RPMI7951 (cell line): ENCODE results near the gene STK10. TPM values are rescaled to one million over a fixed set of nuclear protein-coding genes. Genes with fewer than 3 reads are reported as not detected.
"Not testable (repeated sequence)": the region's sequence is repeated elsewhere in the genome, so short reads cannot be mapped to it uniquely, and the experiment has no call there.

Experiments
- DNase-seq: peaks from one replicate; pipeline ENCODE4 v3.0.0-alpha.2; 2012; ENCODE audit warnings: low read depth
- total RNA-seq: library from RNA; depleted of rRNA; stranded (reverse); fragments of >200 nt; shearing (Covaris generic); gene quantifications from 2 replicates; pipeline ENCODE4 v1.2.3, GENCODE V29; 2014

STK10 gene
- total RNA-seq, 1 experiment from 2014 or later = 20.1 TPM

GRCh38 chr5:172166030-172166826, 21.8 kb downstream of the STK10 start:
- DNase-seq = no peak

DNA sequence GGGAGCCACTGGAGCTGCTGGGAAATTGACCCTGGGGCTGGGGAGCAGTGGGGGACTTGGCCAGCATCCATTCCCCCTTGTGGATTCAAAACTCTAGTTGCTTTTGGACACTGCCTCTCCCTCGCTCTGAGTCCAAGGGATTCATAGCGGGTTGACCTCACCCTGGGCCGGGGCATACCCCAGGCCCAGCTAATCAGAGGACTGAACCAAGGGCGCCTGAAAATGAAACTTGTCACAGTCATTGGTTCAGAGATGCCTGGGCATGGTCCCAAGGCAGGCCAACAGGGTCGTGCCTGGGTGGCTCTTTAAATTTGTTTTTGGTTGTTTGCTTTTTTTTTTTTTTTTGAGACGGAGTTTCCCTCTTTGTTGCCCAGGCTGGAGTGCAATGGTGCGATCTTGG, 22.6 kb downstream of the STK10 start:
- DNase-seq = no peak

DNA sequence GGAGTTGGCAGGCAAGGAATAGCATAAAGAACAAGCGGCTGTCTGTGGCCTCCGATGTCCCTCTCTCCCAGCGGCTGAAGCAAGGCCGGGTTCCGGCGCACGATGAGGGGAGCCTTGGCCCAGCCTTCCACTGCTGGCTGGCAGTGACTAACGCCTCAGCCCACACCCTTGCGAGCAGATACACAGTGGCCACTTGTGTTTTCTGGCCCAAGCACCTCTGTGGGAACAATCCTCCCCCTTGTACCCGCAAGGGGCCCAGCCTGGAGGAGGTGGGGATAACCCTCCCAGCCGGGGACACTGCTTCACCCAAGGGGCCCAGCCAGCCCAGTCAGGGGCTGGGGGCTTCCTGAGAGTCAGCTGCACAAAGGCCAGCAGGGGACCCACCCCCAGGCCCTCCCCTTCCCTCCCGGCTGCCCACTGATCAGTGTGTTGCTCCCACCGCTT, 23.2 kb downstream of the STK10 start:
- peak; percentile 78 for DNase-seq

GRCh38 chr5:172163346-172163745, 24.7 kb downstream of the STK10 start:
- no peak for DNase-seq

- DNase-seq = no peak
These were observed 25.1 kb downstream of the STK10 start for GRCh38 chr5:172162987-172163343.

- DNase-seq = no peak
These were observed 25.6 kb downstream of the STK10 start for GRCh38 chr5:172162323-172162986.

DNA sequence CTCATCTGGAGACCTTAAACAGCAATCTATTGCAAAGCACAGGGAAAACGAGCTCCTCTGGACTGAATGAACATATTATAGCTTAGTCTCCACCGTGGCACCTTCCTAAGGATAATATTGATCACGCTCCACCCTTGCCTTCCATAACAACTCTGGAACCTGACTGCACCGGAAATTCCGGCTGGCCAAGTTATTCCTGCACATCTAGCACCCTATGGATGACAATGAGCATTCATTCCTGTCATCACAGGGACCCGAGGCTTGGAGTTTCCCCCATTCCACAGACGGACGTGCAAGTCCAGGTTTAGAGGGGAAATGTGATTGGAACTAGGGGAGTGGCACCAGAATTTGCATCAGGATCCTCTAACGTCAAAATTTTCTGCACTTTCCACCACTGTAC, 27.5 kb downstream of the STK10 start:
- no peak for DNase-seq

- no peak for DNase-seq
These were observed 29.0 kb downstream of the STK10 start for GRCh38 chr5:172159016-172159415.

DNA sequence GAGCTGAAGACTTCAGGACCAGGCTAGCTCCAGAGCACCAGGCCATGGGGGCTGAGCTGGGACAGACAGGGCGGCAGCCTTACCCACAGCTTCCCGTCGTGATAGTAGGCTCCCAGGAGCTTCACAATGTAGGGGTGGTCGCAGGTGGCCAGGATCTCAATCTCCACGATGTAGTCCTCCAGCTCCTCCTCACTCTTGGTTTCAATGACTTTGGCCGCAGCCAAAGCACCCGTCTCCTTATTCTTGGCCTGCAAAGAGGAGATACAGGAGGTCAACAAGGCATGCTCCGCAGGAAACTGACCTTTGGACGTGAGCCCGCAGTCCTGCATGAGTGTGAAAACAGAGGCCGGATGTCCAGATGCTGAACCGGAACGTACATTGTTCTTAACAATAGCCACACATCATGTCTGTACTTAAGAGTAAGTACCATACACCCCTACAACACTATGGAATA, 31.5 kb downstream of the STK10 start:
- DNase-seq = no peak

- not testable (repeated sequence) for DNase-seq
These were observed 32.9 kb downstream of the STK10 start for GRCh38 chr5:172155101-172155500.

DNA sequence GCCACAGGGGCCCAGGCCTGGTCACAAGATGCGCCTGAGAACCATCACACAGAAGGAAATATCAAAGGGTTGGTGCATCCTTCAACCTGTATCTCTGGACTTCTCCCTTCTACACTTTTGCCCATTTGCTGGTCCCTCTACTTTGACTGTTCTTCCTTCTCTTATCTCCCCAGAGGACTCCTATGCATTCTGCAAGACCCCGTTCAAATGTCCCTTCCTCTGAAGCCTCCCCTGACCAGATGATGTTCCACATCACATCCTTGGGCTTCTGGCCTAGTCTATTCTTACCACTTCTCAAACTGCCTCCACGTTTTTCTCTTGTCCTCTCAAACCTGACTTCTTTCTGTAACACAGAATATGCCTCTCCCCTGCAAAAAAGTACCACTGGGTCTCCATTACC, 34.3 kb downstream of the STK10 start:
- no peak for DNase-seq

DNA sequence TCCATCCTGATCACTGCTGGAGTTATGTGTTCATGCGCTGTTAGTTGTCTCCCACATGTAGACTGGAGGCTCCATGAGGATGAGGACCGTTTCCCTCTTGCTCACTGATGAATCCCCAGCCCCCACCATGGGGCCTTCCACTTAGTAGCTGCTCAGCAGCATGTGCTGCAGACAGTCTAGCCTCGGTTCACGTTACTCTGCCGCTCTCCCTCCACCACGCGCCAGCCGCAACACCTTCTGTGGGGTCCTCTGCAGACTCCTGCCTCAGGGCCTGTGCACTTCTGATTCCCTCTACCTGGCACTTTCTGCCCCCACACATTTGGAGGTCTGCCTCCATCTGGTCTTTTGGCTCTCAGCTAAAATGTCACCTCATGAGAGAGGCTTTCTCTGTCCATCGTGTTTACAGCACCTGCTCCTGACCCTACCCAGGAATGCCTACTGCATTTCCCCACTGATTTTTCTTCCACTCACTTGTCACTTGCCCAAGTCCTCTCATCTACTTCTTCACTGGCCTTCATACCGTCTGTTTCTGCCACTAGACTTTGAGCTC, 36.3 kb downstream of the STK10 start:
- no peak for DNase-seq

GRCh38 chr5:172150514-172151425, 37.3 kb downstream of the STK10 start:
- DNase-seq = peak; percentile 77

GRCh38 chr5:172149481-172149880, 38.5 kb downstream of the STK10 start:
- DNase-seq = not testable (repeated sequence)

GRCh38 chr5:172149073-172149472, 39.0 kb downstream of the STK10 start:
- no peak for DNase-seq

DNA sequence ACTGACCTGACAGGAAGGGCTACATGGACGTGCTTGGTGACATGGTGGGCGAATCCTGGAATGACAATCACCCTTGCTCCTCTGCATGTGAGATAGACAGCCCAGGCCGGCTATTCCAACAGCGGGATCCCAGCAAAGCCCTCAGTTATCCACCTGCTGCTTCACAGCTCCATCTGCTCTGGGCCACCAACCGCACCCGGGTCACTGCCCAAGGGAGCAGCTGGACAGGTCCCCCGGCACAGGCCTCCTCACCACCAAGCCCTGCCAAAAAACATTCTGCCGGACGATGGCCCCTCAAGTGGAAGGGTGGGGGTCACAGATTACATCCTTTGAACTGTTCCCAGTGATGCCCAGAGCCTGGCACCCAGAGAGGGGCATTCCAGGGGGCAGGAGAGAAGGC, 39.6 kb downstream of the STK10 start:
- no peak for DNase-seq

GRCh38 chr5:172147857-172148256, 40.2 kb downstream of the STK10 start:
- DNase-seq = no peak

DNA sequence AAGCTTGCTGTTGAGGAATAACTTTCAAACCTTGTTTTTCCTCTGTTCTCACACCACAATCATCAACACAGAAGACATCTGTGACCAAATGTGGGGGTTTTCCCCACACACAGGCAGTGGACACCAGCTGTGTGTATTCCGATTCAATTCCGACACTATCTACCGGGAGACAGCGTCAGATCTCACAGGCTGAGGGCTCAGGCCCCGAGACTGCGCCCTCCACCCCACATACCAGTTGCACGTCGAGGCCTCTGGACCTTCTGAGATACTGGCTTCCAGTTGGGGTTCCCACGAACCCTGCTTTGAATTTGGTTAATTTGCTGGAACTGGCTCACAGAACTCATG, 41.3 kb downstream of the STK10 start:
- no peak for DNase-seq

- no peak for DNase-seq
These were observed 41.9 kb downstream of the STK10 start for GRCh38 chr5:172145870-172146747.

DNA sequence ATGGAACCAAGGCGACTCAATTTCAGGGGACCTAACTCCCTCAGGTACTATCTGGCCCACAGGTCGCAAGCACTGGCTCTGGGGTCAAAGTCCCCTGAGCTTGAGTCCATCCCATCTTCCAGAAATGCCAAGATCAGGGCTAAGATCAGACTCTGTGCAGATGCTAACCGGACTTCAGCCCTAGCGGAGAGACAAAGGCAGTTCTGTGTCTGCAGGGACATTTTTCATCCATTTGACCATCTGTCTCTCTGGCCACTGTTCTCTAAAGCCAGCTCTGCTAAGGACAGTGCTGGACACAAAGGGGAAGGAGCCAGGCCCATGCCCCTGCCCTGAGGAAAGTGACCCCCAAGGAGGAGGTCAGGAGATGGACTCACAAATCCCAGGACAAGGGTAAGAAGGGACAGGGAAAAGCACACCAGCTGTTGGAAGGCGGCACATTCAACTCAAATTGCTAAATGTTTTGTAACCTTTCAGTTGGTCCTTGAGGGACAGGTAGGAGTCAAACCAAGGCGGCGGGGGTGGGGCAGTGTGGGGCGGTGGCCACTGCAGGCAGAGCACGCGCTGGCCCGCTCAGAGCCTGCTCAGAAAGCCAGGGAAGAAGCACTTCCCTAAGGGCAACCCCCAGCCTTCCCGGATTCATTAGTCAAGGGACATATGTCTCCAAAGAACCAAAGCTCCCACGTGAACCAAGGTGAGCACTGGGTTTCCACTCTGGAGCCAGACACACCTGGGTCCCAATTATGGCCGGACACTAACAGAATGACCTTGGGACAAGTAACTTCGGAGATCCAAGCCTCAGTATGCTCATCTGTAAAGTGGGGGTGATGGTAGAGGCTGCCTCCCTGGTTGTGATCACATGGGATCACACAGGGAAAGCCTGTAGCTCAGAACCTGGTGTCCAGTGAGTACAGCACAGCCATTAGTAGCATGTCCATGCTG, 42.8 kb downstream of the STK10 start:
- no peak for DNase-seq
